Neural progenitor cell (in vitro differentiated cells): ENCODE data around the gene SHANK3. TPM values are rescaled to one million over a fixed set of nuclear protein-coding genes. Genes with fewer than 3 reads are reported as not detected.
A peak's percentile ranks its signal among the peaks of the same experiment; 100 is the strongest.

Experiments
- DNase-seq: peaks from one replicate; pipeline ENCODE4 v3.0.0-alpha.2; 2016; ENCODE audit warnings: low spot score
- H2AFZ ChIP-seq: fragments of 200-600 bp; sonication (generic); replicated peaks from 2 replicates; pipeline ENCODE4 v1.6.1; 2016; ENCODE audit warnings: antibody characterized with exemption
- H3F3A ChIP-seq: fragments of 200-600 bp; sonication (generic); 2 replicates; pipeline ENCODE4 v1.6.1; 2016; ENCODE audit warnings: antibody characterized with exemption, low read depth
- H3K27ac ChIP-seq: fragments of 200-600 bp; sonication (generic); 2 replicates; pipeline ENCODE4 v1.5.1; 2016; ENCODE audit warnings: mild to moderate bottlenecking
- H3K27me3 ChIP-seq: fragments of 200-600 bp; sonication (generic); 2 replicates; pipeline ENCODE4 v1.6.1; 2016; ENCODE audit warnings: mild to moderate bottlenecking, moderate library complexity
- H3K36me3 ChIP-seq: fragments of 200-600 bp; sonication (generic); 2 replicates; pipeline ENCODE4 v1.5.1; 2016
- H3K4me1 ChIP-seq: fragments of 200-600 bp; sonication (generic); 2 replicates; pipeline ENCODE4 v1.6.1; 2016; ENCODE audit warnings: mixed run types
- H3K4me2 ChIP-seq: fragments of 200-600 bp; sonication (generic); 2 replicates; pipeline ENCODE4 v1.6.1; 2016
- H3K4me3 ChIP-seq: fragments of 200-600 bp; sonication (generic); 2 replicates; pipeline ENCODE4 v1.5.1; 2016
- H3K79me2 ChIP-seq: fragments of 200-600 bp; sonication (generic); 2 replicates; pipeline ENCODE4 v1.6.1; 2016; ENCODE audit warnings: low read depth
- H3K9ac ChIP-seq: fragments of 200-600 bp; sonication (generic); 2 replicates; pipeline ENCODE4 v1.6.1; 2016
- H3K9me3 ChIP-seq: fragments of 200-600 bp; sonication (generic); 2 replicates; pipeline ENCODE4 v1.5.1; 2016; ENCODE audit warnings: low read depth
- H4K20me1 ChIP-seq: fragments of 200-600 bp; sonication (generic); 2 replicates; pipeline ENCODE4 v1.6.1; 2016; ENCODE audit warnings: low read depth
- H3K27ac Mint-ChIP-seq: 3 replicates; pipeline ENCODE4 v1.8.0; 2021; ENCODE audit warnings: mixed read lengths
- H3K27me3 Mint-ChIP-seq: 2 replicates; pipeline ENCODE4 v1.8.0; 2022; ENCODE audit warnings: low read depth, mild to moderate bottlenecking, inconsistent platforms, moderate library complexity, mixed read lengths; ENCODE audit not compliant: insufficient read depth
- H3K36me3 Mint-ChIP-seq: 3 replicates; pipeline ENCODE4 v1.8.0; 2021; ENCODE audit warnings: mixed read lengths
- H3K4me1 Mint-ChIP-seq: 3 replicates; pipeline ENCODE4 v1.8.0; 2021; ENCODE audit warnings: mixed read lengths
- H3K4me3 Mint-ChIP-seq: 3 replicates; pipeline ENCODE4 v1.8.0; 2021; ENCODE audit warnings: mild to moderate bottlenecking, moderate library complexity, mixed read lengths
- H3K9me3 Mint-ChIP-seq: 3 replicates; pipeline ENCODE4 v1.8.0; 2020; ENCODE audit warnings: mixed read lengths
- EZH2 ChIP-seq: fragments of 200-600 bp; sonication (generic); IDR thresholded peaks from 2 replicates; pipeline ENCODE4 v1.6.1; 2017; ENCODE audit warnings: antibody characterized with exemption, mild to moderate bottlenecking, moderate library complexity
- EZH2phosphoT487 ChIP-seq: fragments of 200-600 bp; sonication (generic); IDR thresholded peaks from 2 replicates; pipeline ENCODE4 v1.6.1; 2017; ENCODE audit warnings: antibody characterized with exemption
- total RNA-seq: library from RNA; depleted of rRNA; stranded (reverse); fragments of >200 nt; gene quantifications from 2 replicates; pipeline ENCODE4 v1.2.3, GENCODE V29; 2015; ENCODE audit warnings: low replicate concordance
- TF ChIP-seq, protein P1 (sequence below): fragments of 200-600 bp; sonication (generic); IDR thresholded peaks from 2 replicates; pipeline ENCODE4 v1.5.1; 2017; ENCODE audit warnings: antibody characterized with exemption, mild to moderate bottlenecking

Gene SHANK3
- total RNA-seq, 1 donor from 2014 or later: 0.65 TPM

DNA sequence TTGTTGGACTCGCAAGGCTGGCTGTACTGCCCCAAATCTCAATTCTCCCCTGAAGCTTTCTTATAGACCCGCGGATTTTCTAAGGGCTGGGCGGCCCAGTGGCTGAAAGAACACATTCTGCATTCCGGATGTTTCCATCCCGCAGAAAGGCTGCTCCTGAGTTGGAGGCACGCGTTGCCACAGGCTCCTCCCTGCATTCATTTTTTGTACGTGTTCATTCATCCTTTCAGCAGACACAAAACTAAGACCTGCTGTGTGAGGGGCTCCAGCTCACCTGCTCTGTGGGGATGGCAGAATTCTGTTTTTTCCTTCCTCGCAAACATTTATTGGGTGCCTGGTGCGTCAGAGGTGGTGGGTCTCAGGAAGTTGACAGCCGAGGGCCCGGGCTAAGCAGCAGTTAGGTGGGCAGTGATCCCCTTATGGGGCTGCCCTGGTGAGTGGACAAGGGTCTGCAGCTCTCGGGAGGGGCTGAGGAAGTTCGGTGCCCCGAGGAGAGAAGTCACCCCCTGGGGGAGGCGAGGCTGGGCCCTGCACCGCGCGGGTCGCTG lies 23.7 kb downstream of the SHANK3 start:
- H3K36me3 Mint-ChIP-seq: peaks cover 7% of the 10 kb centered on the region
- H3K4me3 ChIP-seq: no peak overlapping the region
- H3K27me3 ChIP-seq: peaks cover 23% of the 10 kb centered on the region
- DNase-seq: no peak
- H3K4me3 Mint-ChIP-seq: peak overlapping the region; percentile 84
- H3K9me3 Mint-ChIP-seq: no peaks in the 10 kb centered on the region
- peaks cover 3% of the 10 kb centered on the region for H3K27me3 Mint-ChIP-seq
- peaks cover 25% of the 10 kb centered on the region for H3F3A ChIP-seq
- TF ChIP-seq EZH2 (no peak), EZH2phosphoT487 (no peak)
- TF ChIP-seq, protein P1, sequence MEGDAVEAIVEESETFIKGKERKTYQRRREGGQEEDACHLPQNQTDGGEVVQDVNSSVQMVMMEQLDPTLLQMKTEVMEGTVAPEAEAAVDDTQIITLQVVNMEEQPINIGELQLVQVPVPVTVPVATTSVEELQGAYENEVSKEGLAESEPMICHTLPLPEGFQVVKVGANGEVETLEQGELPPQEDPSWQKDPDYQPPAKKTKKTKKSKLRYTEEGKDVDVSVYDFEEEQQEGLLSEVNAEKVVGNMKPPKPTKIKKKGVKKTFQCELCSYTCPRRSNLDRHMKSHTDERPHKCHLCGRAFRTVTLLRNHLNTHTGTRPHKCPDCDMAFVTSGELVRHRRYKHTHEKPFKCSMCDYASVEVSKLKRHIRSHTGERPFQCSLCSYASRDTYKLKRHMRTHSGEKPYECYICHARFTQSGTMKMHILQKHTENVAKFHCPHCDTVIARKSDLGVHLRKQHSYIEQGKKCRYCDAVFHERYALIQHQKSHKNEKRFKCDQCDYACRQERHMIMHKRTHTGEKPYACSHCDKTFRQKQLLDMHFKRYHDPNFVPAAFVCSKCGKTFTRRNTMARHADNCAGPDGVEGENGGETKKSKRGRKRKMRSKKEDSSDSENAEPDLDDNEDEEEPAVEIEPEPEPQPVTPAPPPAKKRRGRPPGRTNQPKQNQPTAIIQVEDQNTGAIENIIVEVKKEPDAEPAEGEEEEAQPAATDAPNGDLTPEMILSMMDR: no peak
- no peaks in the 10 kb centered on the region for H3K36me3 ChIP-seq
- no peak overlapping the region for H3K27ac ChIP-seq
- H2AFZ ChIP-seq: no peak overlapping the region
- peak overlapping the region; percentile 67 for H3K27ac Mint-ChIP-seq
- peaks cover 3% of the 10 kb centered on the region for H3K4me1 ChIP-seq
- H3K4me2 ChIP-seq: peak overlapping the region; percentile 69
- no peak overlapping the region for H3K9ac ChIP-seq
- no peaks in the 10 kb centered on the region for H3K79me2 ChIP-seq
- peaks cover 4% of the 10 kb centered on the region for H3K9me3 ChIP-seq
- peaks cover 21% of the 10 kb centered on the region for H4K20me1 ChIP-seq
- H3K4me1 Mint-ChIP-seq: peaks cover 24% of the 10 kb centered on the region

DNA sequence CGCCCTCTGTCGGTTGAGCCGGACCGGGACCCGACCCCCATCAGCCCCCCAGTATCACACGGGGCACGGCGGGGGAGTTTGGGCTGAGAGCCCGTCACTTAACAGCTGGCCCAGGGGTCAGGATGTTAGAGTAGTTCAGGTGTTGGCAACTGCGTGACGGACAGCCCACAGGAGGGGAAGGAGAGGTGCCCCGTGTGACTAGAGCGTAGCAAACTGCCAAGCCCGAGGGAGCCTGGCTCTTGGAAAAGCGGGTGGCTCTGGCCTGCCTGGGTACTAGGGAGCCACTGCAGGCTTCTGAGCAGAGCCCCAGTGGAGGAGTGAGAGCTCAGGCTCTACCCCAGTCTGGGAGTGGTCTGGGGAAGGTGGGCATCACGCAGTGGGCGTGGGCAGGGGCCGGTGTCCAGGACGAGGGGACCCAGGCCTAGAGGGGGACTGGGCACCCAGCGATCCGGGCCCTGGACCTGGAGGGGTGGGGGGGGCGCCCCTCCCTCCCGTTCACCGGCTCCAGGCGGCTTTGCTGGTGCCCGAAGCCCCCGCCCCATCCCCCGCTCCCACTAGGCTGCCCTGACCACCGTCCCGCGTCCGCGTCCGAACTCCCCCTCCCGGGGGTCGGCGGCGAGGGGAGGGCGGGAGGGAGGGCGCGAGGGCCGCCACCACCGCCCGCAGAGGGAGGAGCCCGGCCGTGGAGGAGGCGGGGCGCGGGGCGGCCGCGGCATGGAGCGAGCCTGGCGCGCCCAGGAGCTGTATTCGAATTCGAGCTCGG lies 24.4 kb downstream of the SHANK3 start:
- peak overlapping the region; percentile 84 for H3K4me3 Mint-ChIP-seq
- H4K20me1 ChIP-seq: peaks cover 21% of the 10 kb centered on the region
- peaks cover 3% of the 10 kb centered on the region for H3K27me3 Mint-ChIP-seq
- peak overlapping the region; percentile 53 for H3K4me3 ChIP-seq
- H3K9me3 Mint-ChIP-seq: no peaks in the 10 kb centered on the region
- H3K79me2 ChIP-seq: no peaks in the 10 kb centered on the region
- H3K4me1 Mint-ChIP-seq: peaks cover 24% of the 10 kb centered on the region
- H3F3A ChIP-seq: peaks cover 25% of the 10 kb centered on the region
- peaks cover 1% of the 10 kb centered on the region for H3K9me3 ChIP-seq
- no peak overlapping the region for H3K27ac ChIP-seq
- TF ChIP-seq EZH2phosphoT487 (no peak), EZH2 (peak; percentile 22)
- TF ChIP-seq, protein P1: peak; percentile 79
- H3K27ac Mint-ChIP-seq: no peak overlapping the region
- H3K4me1 ChIP-seq: peaks cover 3% of the 10 kb centered on the region
- peak overlapping the region; percentile 69 for H3K4me2 ChIP-seq
- peaks cover 9% of the 10 kb centered on the region for H3K36me3 Mint-ChIP-seq
- peaks cover 23% of the 10 kb centered on the region for H3K27me3 ChIP-seq
- no peaks in the 10 kb centered on the region for H3K36me3 ChIP-seq
- DNase-seq: peak; percentile 81
- no peak overlapping the region for H3K9ac ChIP-seq
- H2AFZ ChIP-seq: no peak overlapping the region

DNA sequence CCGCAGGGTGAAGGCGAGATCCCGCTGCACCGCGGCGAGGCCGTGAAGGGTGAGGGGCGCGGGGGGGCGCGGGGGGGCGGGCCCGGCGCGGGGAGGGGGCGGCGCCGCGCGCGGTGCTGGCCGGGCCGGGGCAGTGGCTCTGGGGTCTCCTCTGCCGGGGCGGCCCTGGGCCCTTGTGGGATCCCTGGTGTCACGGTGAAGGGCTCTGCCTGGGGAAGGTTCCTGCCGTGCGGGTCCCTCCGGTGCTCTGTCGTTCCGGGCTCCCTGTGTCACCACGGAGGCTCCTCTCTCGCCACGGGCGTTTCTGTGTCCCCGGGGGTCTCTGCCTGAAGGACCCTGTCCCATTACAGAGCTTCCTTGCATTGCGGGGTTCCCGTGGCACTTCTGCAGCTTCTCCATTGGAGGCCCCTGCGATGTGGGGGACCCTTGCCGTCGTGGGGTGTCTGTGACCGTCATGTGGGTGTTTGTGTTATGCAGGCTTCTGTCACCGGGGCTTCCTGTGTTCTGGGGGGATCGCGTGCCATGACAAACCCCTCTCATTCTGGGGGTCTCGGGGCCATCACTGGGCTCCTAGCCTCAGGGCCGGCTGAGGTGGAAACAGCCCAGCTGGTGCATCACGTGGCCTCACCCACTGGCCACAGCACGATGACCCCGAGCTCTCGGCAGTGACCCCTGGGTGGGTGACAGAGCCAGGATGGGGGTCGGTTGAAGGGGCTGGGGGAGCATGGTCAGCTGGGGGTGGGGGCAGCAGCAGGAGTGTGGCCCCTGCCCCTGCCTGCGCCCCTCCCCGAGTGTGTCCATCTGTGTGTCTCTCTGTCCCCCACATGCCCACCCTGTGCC lies 25.3 kb downstream of the SHANK3 start:
- peak overlapping the region; percentile 78 for H3K4me2 ChIP-seq
- TF ChIP-seq, protein P1: no peak
- TF ChIP-seq EZH2phosphoT487: no peak
- peak; percentile 2 for TF ChIP-seq EZH2
- H3K27me3 ChIP-seq: peaks cover 23% of the 10 kb centered on the region
- H3K36me3 Mint-ChIP-seq: peaks cover 14% of the 10 kb centered on the region
- H3K27ac Mint-ChIP-seq: no peak overlapping the region
- peaks cover 25% of the 10 kb centered on the region for H3F3A ChIP-seq
- no peaks in the 10 kb centered on the region for H3K9me3 Mint-ChIP-seq
- H3K27ac ChIP-seq: no peak overlapping the region
- no peak overlapping the region for H2AFZ ChIP-seq
- no peaks in the 10 kb centered on the region for H3K36me3 ChIP-seq
- H3K4me1 ChIP-seq: peaks cover 3% of the 10 kb centered on the region
- H3K27me3 Mint-ChIP-seq: peaks cover 4% of the 10 kb centered on the region
- peak overlapping the region; percentile 53 for H3K4me3 ChIP-seq
- peak overlapping the region; percentile 88 for H3K4me3 Mint-ChIP-seq
- H3K79me2 ChIP-seq: no peaks in the 10 kb centered on the region
- no peaks in the 10 kb centered on the region for H3K9me3 ChIP-seq
- no peak overlapping the region for H3K9ac ChIP-seq
- H3K4me1 Mint-ChIP-seq: peaks cover 29% of the 10 kb centered on the region
- peaks cover 21% of the 10 kb centered on the region for H4K20me1 ChIP-seq
- DNase-seq: no peak
